ENCODE data around the gene COPS7A.

The COPS7A gene

GRCh38 chr12:6771091-6771495, 47.2 kb downstream of the COPS7A start:
- H3K27ac ChIP-seq: peak overlapping the region in 1 of 2 donors; percentile 52
- TF ChIP-seq CTCF (IDR thresholded peaks at IDR 0.05): no peak
- H3K4me3 ChIP-seq: no peak overlapping the region
- DNase-seq (ENCODE audit: low spot score): no peak

GRCh38 chr12:6771509-6772330, 47.9 kb downstream of the COPS7A start:
- no peak for TF ChIP-seq CTCF (IDR thresholded peaks at IDR 0.05)
- DNase-seq (ENCODE audit: low spot score): no peak
- Histone ChIP-seq H3K27ac (peak overlapping the region in 1 of 2 donors; percentile 52), H3K4me3 (peak overlapping the region; percentile 12)

- Histone ChIP-seq H3K27ac (peak within 1 kb of the TSS in 1 of 2 donors; percentile 52), H3K4me3 (peak within 1 kb of the TSS; percentile 47)
- no peak for DNase-seq (ENCODE audit: low spot score)
- no peak for TF ChIP-seq CTCF (IDR thresholded peaks at IDR 0.05)
Measured at GRCh38 chr12:6772331-6772695, 48.5 kb downstream of the COPS7A start, which contains the start of gene LAG3. Gene LAG3, plus strand, starts transcription at chr12:6772520. Its CDS starts 333 bp downstream, at chr12:6772853.

GRCh38 chr12:6772726-6773589, 49.1 kb downstream of the COPS7A start:
- TF ChIP-seq CTCF (IDR thresholded peaks at IDR 0.05): no peak
- DNase-seq (ENCODE audit: low spot score): no peak
- H3K4me3 ChIP-seq: peak overlapping the region; percentile 47
- H3K27ac ChIP-seq: no peak overlapping the region

DNA sequence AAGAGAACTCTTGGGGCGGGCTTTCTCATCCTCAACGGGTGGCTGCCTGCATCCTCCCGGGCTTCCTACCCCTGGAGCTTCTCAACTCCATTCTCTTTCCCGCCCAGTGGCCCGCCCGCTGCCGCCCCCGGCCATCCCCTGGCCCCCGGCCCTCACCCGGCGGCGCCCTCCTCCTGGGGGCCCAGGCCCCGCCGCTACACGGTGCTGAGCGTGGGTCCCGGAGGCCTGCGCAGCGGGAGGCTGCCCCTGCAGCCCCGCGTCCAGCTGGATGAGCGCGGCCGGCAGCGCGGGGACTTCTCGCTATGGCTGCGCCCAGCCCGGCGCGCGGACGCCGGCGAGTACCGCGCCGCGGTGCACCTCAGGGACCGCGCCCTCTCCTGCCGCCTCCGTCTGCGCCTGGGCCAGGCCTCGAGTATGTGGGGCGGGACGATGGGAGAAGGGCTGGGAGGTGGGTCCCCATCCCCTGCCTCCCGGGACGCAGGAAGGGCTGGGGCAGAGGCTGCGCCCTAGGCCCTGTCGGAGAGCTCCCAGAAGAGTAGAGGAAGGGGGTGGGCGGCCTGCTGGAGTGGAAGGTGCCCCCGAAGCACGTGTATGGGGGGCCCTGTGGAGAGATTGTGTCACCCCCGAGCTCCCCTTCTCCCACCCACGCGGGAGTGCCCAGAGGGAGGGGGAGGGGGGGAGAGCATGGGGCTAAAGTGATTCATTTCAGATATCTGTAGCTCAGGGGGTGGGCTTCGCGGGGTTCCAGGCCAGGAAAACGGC, 49.9 kb downstream of the COPS7A start:
- Histone ChIP-seq H3K27ac (no peak overlapping the region), H3K4me3 (peak overlapping the region; percentile 47)
- TF ChIP-seq CTCF (IDR thresholded peaks at IDR 0.05): no peak
- DNase-seq (ENCODE audit: low spot score): no peak

- Histone ChIP-seq H3K4me3 (no peak overlapping the region), H3K27ac (no peak overlapping the region)
- DNase-seq (ENCODE audit: low spot score): no peak
- no peak for TF ChIP-seq CTCF (IDR thresholded peaks at IDR 0.05)
Measured at GRCh38 chr12:6774499-6775062, 50.7 kb downstream of the COPS7A start.

Data from coronary artery (tissue), 2 donors.